DMS153 (cell line): ENCODE measurements around the gene PAPPA.
A peak's percentile ranks its signal among the peaks of the same experiment; 100 is the strongest.

Experiments used
- DNase-seq: peaks from one replicate; lab custom pipeline; 2025; lab: John Stamatoyannopoulos, UW

Gene PAPPA

DNA sequence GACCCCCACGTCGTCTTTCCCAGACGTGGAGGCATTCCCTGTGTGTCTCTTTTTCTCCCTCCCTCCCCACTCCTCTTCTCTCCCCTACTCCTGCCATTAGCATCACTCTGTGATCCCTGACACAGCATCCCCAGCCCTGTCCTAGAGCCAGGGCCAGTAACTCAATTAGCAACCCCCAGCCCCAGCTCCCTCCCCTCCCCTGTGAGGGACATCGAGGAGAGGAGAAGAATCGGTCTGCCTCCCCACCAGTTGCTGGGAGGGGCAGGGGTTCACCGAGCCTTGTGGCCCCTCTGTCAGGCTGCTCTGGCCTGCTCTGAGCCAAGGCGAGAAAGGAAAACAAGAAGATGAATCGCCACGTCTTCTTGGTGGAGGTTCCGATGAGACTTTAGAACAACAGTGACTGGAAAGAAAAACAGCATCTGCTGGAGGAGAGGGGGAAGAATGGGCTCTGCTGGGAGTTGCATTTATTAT is 123.1 kb downstream of the PAPPA start:
- DNase-seq, result no peak

DNA sequence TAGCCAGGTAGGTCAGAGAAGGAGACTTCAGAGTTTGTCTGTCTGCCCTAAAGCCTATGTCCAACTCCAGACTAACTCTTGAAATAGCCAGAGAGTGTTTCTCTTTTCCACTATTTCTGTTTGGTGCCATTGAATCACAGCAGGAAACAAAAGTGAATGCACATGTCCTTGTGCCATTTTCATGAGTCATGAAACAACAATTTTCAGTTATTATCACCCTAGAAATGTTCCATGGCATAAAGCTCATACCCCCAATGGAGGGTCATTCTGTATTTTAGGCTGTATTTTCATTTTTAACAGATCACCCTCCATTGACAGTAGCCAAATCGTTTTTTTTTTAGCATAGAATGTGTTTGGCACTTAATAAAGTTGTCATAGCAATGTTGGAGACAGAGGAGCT is 124.7 kb downstream of the PAPPA start:
- DNase-seq, result no peak

DNA sequence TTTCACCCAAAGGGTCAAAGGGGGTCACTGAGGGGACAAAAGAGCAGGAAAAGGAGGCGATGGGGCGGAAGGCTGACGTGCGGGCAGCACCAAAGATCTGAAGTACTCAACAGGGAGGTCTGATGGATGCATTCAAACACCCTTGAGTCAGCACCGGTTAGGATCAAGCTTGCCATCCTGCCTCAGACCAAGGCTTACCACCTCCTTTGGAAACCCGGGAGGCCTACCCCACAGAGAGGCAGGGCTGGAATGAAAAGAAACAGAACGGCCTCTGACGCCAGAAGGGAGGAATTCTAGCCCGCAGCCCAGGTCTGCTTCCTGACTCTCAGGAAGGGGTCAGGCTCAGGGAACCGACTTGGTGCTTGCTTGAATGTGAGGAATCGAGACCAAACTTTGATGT is 125.6 kb downstream of the PAPPA start:
- no peak for DNase-seq

DNA sequence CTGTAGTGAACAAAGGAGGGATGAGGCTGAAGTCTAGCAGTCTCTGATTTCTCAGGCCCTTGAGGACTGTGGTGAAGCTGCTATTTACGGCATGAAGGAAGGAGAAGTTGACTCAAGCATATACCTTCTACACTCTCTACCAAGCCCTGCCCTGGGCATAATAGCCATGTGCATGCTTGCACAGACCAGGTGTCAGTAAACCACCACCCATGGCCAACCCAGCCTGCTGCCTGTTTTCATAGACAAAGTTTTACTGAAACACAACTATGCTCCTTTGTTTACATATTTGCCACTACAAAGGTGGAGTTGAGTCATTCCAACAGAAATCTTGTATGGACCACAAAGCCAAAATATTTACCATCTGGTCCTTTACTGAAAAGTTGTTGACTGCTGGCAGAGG is 126.9 kb downstream of the PAPPA start:
- DNase-seq, result no peak

DNA sequence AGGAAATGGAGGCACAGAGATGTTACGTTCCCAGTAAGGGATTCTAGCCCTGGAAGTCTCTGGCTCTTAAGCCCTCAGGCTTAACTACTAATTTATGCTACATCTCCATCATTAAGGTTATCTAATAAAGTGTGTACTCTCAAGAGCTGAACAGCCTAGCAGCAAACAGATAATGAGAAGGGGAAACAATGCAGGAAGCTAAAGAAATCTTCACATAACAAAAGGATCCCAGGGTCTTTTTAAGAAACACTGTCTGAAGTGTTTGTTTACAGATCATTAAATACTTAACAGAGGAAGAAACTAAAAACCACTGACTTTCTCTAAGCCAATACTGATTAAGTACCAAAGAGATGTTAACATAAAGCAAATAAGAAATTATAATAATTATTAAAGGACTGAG is 129.0 kb downstream of the PAPPA start:
- no peak for DNase-seq

DNA sequence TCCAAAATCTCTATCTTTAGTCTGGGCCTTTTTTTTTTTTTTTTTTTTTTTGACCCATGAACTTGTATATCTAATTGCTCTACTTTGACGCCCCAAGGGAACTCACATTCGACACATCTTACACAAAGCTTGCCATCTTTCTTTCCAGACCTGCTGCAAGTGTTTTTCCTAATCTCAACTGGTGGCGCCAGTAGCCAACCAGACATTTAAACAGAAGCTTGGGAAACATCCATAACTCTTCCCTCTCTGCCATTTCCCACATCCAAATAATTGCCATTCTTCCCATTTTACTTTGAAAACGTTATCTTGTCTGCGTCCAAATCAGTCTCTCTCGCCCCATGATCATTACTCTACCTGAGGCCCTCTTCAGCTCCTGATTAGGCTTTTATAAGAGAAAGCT is 130.9 kb downstream of the PAPPA start:
- DNase-seq, result no peak

DNA sequence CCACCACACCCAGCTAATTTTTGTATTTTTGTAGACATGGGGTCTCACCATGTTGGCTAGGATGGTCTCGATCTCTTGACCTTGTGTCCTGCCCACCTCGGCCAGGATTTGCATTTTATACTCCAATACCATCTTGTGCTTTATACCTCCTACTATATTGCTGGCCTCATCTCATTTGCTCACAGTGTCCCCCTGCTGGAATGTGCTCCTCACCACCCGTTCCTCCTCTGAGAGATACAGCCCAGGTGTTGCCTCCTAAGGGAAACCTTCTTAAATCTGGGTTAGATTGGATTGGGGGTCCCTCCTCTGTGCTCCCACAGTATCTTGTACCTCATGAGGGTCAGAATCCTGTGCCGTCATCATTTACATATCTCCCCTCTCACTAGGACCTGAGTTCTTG is 131.7 kb downstream of the PAPPA start:
- DNase-seq, result no peak

DNA sequence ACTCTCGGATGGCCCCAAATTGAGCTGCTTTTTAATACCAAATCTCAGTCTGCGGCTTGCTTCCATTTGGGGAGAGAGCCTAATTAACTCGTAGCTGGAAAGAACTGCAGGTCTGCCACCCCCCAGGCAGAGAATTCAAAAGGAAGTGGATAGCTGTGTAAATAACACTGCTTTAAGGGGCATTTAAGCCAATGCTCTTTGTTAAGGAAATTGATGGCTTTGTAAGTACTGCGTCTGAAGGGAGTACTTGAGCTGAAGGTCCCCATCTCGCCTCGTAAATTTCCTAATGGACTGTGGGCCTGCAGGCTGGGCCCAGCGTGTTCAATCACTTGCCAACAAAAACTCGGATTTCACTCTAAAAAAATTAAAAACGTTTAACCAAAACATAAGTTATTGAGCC is 132.7 kb downstream of the PAPPA start:
- peak; percentile 80 for DNase-seq

DNA sequence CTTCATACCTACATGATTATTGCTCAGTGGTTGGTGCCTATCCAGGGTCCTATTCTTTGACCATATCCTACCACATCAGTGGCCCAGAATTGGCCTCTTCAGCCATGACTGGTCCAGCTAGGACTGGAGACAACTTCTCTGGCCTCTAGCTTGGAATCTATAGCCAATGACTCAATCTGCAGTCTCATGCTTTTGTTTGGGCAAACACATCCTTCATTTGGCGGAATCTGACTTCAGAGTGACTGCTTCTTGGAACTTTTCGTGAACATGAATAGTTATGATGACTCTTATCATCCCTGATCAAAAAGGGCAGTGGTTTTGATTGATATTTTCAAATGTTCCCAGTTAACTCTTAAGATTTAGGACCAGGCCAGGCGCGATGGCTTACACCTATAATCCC is 134.1 kb downstream of the PAPPA start:
- DNase-seq, result no peak

DNA sequence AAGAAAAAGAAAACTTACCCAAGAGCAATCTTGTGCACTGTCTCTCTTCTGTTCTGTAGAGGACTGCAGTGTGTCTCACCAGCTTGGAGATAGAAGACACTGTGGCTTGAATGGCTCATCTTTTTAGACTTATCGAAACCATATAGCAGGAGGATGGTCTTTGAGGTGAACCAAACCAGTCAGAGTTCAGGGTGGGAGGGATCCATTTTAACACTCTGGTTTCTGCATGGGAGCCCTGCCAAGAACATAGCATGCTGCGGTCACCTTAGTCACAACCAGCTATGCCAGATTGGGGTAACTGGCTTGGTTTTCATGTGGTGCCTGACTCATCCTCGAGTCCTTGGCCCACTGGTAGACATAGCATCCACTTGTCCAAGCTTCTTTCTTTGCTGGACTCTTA is 135.1 kb downstream of the PAPPA start:
- no peak for DNase-seq

DNA sequence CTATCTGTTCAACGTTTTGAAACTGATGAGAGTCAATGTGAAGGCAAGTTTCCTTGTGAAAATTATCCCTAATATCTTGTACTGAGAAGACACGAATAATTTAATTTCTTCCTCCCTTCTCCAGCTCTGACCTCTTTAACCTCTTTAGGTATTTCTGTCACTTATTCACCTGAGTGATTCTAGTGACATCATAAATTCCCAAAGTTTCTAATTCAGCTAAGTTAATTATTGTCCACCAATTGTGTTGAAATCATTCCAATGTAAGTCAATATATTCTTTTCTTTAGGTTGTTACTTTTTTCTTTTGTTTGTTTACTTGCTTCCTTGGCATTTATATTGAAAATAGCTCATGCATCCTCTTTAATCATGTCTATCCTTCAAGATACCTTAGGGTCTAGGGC is 143.8 kb downstream of the PAPPA start:
- DNase-seq, result no peak

DNA sequence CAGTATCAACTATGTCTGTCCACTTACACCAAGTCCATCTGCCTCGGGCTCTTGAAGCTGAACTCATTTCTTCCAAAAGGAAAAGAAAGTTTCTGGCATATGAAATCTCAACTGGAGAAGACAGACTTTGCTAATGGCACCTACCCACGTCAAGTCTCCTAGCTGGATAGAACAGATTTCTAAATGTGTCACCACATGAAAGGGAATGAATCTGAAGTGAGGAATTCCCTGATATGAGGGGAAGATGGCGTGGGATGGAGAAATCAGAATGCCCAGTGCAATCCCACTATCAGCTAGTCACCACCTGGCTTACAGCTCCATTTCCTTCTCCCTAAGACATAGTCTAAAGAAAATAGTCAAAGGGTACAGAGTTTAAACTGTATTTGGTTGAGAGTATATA is 144.7 kb downstream of the PAPPA start:
- no peak for DNase-seq

DNA sequence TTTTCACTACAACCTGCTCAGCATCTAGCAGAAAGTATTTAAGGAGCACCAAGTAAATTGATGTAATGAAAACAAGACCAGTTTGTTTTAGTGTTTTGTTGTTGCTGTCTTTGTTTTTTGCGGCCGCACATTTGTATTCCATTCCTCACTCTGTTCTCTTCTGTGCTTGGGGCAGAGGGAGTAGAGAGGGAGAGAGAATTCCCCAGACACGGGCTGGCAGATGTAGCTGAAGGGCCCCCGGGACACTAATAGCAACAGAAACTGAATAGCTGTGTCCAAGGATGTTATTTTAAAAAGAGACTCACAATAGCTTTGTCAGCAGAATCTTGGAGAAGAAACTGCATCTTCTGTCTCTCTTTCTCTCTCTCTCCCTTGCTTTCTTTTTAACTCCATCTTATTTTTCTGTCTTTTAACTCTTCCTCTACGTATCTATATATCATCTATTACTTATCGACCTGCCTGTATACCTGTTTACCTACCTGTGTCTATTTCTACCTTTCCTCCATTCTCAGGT is 145.3 kb downstream of the PAPPA start:
- DNase-seq, result no peak

DNA sequence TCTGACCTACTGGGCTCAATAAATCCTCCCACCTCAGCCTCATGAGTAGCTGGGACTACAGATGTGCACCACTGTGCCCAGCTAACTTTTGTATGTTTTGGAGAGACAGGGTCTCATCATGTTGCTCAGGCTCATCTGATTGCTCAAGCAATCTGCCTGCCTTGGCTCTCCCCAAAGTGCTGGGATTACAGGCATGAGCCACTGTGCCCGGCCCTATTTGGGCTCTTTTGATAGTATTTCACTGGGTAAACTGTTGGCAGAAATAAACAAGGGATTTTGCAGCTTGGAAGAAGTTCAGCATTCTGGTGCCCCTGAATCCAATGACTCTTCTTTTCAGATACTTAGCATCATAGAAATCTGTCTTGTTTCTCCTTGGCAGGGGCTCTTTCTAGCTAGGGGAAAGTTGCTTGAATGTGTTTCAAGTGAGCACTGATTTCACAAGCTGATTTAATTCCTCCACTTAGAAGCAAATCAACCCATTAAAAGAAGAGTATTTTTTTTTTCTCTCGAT is 146.8 kb downstream of the PAPPA start:
- DNase-seq, result no peak

DNA sequence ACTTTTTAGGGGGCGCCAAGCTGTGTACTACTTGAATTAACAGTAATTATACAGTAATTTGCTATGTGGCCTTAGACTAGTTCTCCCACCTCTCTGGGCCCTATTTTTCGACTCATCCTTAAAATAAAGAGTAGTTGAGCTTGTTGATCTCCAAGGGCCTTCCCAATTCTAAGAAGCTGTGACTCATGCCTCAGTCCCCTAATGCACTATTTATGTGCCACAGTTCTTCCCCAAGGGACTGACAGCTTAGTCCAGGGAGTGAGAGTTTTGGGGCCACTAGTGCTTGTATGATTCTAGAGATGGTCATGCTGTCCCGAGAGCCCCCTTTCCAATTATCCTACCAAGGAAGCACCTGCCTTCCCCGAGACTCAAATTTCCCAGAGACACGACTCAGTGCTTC is 149.7 kb downstream of the PAPPA start:
- DNase-seq, result no peak

DNA sequence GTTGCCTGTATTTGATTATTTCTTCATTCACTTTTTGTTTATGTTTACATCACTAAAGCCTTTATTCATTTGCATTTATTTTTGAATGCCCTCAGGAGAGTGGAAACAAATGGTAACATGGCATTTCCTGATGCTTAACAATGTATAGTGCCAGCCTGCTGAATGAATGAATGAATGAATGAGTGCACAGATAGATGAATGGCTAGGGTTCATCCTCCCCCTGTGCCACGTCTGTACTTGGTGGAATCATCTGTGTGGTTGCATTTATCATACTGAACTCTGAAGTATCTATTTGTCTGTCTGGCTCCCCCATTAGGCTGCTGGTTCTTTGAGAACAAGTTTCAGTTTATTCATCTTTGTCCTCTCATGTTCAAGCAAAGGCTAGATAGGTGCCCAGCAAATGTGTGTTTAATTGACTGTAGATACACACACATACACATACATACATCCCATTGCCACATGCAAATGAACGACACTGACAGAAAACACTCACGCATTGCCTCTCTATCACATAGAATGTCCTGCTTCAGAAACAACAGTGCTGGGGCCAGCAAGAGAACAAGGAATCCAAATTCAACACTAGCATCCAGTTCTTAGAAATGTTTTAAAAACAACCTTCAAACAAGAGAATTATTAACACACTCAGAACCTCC is 150.4 kb downstream of the PAPPA start:
- DNase-seq, result no peak

DNA sequence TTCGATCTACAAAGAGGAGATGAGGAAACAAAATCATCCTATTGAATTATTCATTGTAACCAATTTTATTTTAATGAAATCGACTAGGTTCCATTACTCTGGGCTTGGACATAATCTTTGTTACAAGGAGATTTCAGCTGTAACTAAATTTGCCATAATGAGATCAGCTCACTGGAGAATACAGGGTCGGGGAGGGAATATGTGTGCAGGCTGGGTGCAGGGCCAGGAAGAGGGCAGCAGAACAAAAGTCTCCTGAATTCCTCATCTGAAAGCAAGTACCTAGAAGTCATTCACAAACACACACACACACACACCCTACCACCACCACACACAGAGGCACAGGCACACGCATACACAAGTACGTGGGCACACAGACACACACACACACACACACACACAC is 151.2 kb downstream of the PAPPA start:
- DNase-seq, result no peak

DNA sequence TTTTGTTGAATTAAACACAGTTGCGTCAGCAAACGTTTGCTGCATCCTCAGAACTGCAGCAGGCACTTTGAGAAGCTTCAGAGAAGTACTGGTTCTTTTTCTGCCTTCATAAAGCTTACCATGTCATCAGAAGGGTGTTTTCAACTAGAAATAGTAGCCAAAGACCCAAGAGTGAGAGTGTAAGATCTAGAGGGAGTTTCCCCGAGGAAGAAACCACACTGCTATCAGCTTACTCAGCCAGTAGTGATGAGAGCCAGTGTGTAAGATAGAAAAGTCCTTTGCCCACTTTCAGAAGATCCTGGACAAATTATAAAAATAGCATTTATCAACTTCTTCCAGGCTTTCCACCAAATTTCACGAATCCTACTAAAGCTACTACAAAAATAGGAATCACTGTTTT is 154.5 kb downstream of the PAPPA start:
- DNase-seq, result no peak

DNA sequence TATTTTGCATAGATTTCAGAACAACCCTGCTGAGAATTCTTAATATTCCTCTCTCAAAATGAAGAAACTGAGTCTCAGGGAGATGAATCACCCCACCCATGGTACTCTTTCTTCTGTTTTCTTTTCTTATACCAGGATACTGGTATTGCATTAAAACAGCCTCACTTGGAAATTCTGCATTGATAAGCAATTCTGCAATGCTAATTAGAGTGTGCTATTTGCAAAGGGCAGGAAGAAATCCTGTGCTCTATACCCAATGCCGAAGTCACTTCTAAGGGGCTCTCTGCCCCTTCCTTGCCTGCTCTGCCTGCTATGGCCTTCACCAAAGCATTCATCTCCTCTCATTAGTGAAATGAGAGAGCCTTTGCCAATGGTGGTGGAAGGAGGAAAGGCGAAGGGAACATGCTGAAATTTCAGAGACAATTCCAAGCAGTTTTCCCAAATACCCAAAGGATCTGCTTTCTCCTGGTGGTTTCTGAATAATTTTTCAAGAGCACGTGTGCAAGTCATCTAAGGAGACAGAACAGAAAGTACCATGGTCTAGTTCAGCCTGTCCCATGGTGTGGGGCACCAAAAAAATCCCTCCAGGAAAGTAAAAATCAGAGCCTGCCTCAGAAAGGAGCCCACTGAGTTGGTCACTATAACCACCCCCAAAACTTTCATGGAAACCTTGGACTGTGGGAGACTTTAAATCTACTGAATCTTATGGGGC is 156.5 kb downstream of the PAPPA start:
- DNase-seq, result no peak

DNA sequence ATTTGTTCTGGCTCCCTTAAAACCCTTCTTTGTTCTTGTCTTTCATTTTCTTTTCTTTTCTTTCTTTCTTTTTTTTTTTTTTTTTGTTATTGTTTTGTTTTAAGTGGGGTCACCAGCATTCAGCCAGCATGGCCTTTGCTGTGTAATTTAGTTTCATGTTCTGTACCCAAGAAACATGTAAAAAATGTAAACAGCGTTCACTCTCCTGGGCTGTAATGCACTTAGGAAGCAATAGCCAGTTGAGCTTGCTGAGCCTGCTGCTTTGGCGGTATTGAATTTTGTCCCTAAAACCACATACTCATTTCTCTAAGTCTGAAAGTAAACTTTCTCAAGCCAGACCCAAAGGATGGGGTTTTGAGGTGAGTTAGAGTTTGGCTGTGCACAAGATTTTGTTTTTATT is 158.6 kb downstream of the PAPPA start:
- DNase-seq, result no peak

DNA sequence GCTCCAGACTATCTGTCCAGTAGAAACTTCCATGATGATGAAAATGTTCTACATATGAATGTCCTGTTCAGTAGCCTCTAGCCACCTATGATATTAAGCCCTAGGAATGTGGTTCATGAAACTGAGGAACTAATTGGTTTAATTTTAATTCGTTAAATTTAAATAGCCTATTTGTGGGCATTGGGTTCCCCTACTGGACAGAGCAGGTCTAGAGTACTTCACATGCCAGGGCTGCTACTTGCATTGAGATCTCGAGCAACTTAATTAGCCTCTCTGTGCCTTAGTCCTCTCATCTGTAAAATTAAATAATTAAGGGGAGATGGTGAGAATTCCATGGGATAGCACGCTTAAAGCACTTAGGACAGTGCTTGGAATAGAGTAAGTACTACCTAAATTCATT is 160.0 kb downstream of the PAPPA start:
- no peak for DNase-seq

DNA sequence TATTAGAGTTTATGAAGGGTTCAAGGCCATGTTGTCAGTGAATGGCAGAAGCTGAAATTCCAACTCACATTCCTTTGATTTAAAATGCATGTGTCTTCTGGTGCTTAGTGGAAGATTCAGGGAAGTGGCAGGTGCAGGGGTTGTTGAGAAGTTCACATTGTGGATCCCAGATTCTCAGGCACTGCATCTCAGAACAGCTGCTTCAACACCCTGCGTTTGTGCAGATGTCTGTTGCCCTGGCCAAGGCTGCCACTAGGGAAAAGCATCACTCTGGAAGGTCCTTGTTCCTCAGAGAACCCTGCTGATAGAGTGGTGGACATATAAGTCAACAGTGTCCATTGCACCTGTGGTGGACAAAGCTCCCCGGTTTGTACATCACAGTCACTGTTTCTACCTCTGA is 162.7 kb downstream of the PAPPA start:
- no peak for DNase-seq

DNA sequence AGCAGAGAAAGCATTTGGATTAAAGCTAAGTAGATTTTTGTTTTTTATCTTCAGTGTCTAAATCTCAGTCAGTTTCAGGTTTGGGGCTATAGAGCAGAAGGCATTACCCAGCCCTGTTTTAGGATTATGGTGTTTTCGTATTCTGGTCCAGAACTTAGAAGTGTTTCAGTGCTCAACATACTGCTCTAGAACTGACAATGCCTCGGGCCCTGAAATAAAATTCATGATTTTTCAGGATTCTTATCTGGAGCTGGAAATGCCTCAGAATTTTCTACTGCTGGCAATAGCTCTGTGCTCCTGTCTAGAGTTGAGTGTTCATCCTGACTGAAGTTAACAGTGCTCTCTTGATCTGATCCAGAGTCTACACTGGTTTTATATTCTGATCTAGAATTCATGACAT is 163.9 kb downstream of the PAPPA start:
- no peak for DNase-seq
